OCI-LY1 (cell line): ENCODE results near the gene ITGB4.

Source experiments
- H2AFZ ChIP-seq: fragments of 200-600 bp; sonication (generic), shearing (Covaris generic); 2 replicates; pipeline ENCODE4 v1.6.0; 2014; ENCODE audit warnings: antibody characterized with exemption, mild to moderate bottlenecking, low read length
- H3F3A ChIP-seq: fragments of 200-600 bp; sonication (generic), shearing (Covaris generic); 2 replicates; pipeline ENCODE4 v1.6.0; 2014; ENCODE audit warnings: mild to moderate bottlenecking, antibody characterized with exemption, low read length, moderate library complexity; ENCODE audit not compliant: insufficient read depth
- H3K27ac ChIP-seq: fragments of 200-600 bp; sonication (generic); 2 replicates; pipeline ENCODE4 v1.5.1; 2014; ENCODE audit warnings: low read length, mixed run types, mild to moderate bottlenecking, low read depth; ENCODE audit not compliant: poor library complexity, severe bottlenecking
- H3K27me3 ChIP-seq: fragments of 200-600 bp; sonication (generic); 2 replicates; pipeline ENCODE4 v1.6.0; 2014; ENCODE audit warnings: antibody characterized with exemption, mild to moderate bottlenecking, low read length, moderate library complexity; ENCODE audit not compliant: insufficient read depth
- H3K36me3 ChIP-seq: fragments of 200-600 bp; sonication (generic); 2 replicates; pipeline ENCODE4 v1.6.1; 2014; ENCODE audit warnings: mild to moderate bottlenecking, antibody characterized with exemption, low read length, moderate library complexity, mixed read lengths; ENCODE audit not compliant: insufficient read depth
- H3K4me1 ChIP-seq: fragments of 200-600 bp; sonication (generic); 2 replicates; pipeline ENCODE4 v1.5.1; 2014; ENCODE audit warnings: mild to moderate bottlenecking, low read length, moderate library complexity; ENCODE audit not compliant: insufficient read depth, severe bottlenecking
- H3K4me2 ChIP-seq: fragments of 200-600 bp; sonication (generic), shearing (Covaris generic); 2 replicates; pipeline ENCODE4 v1.6.1; 2014; ENCODE audit warnings: low read length
- H3K4me3 ChIP-seq: fragments of 200-600 bp; sonication (generic); 2 replicates; pipeline ENCODE4 v1.5.1; 2014; ENCODE audit warnings: low read length, low read depth, mild to moderate bottlenecking, mixed read lengths; ENCODE audit not compliant: poor library complexity, severe bottlenecking
- H3K79me2 ChIP-seq: fragments of 200-600 bp; shearing (Covaris generic); 2 replicates; pipeline ENCODE4 v1.6.1; 2016; ENCODE audit warnings: mixed run types, low read length, mixed read lengths; ENCODE audit not compliant: insufficient read depth
- H3K9ac ChIP-seq: fragments of 200-600 bp; sonication (generic), shearing (Covaris generic); 2 replicates; pipeline ENCODE4 v1.6.1; 2014; ENCODE audit warnings: mild to moderate bottlenecking, low read length, mixed read lengths
- H3K9me2 ChIP-seq: fragments of 200-600 bp; sonication (generic), shearing (Covaris generic); 2 replicates; pipeline ENCODE4 v1.6.1; 2014; ENCODE audit warnings: low read depth, mild to moderate bottlenecking, low read length, mixed read lengths
- H3K9me3 ChIP-seq: fragments of 200-600 bp; shearing (Covaris generic); 2 replicates; pipeline ENCODE4 v1.6.1; 2014; ENCODE audit warnings: low read length, mixed read lengths
- H4K20me1 ChIP-seq: fragments of 200-600 bp; sonication (generic), shearing (Covaris generic); 2 replicates; pipeline ENCODE4 v1.6.0; 2016; ENCODE audit warnings: mild to moderate bottlenecking, low read length; ENCODE audit not compliant: insufficient read depth
- EZH2 ChIP-seq: fragments of 200-600 bp; sonication (generic), shearing (Covaris generic); IDR thresholded peaks from 2 replicates; pipeline ENCODE4 v1.8.0; 2017; ENCODE audit warnings: borderline replicate concordance, mixed run types, mild to moderate bottlenecking, antibody characterized with exemption, low read length, moderate library complexity, mixed read lengths
- TF ChIP-seq, protein P1 (sequence below): fragments of 200-600 bp; sonication (generic), shearing (Covaris generic); IDR thresholded peaks from 2 replicates; pipeline ENCODE4 v1.5.1; 2017; ENCODE audit warnings: mild to moderate bottlenecking, antibody characterized with exemption, low read length, moderate library complexity, mixed read lengths

The ITGB4 gene

DNA sequence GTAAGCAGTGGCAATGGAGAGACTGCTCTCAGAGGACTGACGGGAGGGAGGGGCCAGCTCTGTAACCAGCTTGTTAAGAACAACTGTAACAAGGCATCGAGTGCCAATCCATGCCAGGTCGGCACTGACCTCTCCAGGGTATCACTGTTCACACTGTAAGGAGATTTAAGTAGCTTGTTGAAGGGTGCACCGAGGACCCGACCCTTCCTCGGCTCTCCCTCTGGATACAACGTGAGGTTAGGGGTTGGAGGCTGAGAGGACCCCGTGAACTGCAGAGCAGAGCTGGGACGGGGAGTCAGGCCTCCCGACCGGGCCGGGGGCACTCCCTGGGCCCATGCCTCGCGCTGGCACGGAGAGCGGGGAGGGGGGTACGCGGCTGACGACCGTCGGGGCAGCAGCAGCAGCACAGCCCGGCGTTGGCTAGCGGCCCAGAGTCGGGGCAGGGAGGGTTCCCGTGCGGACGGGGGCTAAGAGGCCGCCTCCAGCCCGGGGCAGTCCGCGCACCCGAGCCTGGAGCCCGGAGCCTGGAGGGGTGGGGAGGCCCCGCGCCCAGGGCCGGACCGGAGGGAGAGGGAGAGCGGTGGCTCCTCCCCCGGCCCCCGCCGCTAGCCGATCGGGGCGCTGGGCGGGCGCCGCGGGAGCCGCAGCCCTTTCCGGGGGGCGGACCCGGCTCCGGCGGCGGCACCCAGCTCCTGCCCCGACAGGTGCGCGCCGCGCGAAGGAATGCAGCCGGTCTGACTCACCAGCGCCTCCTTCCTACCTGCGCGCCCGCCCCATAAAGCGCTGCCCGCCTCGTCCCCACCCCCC is at the start of gene ITGB4:
Gene ITGB4, plus strand, starts transcription at position 804 of the 807 bp plus-strand sequence. CDS start 3,245 bp downstream, outside the sequence.
- Histone ChIP-seq H2AFZ (no peak within 1 kb of the TSS), H3K27ac (no peak within 1 kb of the TSS), H3K4me3 (peak within 1 kb of the TSS; percentile 62), H3K9me3 (no peaks in the 10 kb centered on the region), H3K79me2 (no peaks in the 10 kb centered on the region), H3K27me3 (peaks cover 9% of the 10 kb centered on the region; the same call in 1 of the 2 replicates), H3K9me2 (no peaks in the 10 kb centered on the region), H3K9ac (peak within 1 kb of the TSS; percentile 54), H3F3A (no peaks in the 10 kb centered on the region), H3K4me1 (peaks cover 5% of the 10 kb centered on the region), H3K4me2 (peak within 1 kb of the TSS; percentile 80), H4K20me1 (no peaks in the 10 kb centered on the region), H3K36me3 (no peaks in the 10 kb centered on the region)
- no peak for TF ChIP-seq EZH2
- TF ChIP-seq, protein P1, sequence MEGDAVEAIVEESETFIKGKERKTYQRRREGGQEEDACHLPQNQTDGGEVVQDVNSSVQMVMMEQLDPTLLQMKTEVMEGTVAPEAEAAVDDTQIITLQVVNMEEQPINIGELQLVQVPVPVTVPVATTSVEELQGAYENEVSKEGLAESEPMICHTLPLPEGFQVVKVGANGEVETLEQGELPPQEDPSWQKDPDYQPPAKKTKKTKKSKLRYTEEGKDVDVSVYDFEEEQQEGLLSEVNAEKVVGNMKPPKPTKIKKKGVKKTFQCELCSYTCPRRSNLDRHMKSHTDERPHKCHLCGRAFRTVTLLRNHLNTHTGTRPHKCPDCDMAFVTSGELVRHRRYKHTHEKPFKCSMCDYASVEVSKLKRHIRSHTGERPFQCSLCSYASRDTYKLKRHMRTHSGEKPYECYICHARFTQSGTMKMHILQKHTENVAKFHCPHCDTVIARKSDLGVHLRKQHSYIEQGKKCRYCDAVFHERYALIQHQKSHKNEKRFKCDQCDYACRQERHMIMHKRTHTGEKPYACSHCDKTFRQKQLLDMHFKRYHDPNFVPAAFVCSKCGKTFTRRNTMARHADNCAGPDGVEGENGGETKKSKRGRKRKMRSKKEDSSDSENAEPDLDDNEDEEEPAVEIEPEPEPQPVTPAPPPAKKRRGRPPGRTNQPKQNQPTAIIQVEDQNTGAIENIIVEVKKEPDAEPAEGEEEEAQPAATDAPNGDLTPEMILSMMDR: no peak

DNA sequence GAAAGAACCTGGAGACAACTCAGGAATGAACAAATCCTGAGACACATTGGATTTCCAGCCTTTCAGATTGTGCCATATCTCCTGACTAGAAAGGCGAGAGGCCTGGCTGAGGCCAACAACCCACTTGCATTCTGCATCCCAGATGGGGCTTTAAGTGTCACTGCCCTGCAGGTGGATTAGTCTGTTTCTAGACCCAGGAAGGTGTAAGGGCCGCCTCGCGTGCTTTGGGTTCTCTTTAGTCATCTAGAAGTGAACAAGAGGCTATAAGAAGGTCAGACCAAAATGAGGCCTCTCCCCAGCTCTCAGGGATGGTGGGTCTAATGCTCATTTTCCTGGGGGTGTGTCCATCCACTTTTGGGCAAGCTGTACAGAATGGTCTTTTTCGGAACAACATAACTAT is 49.2 kb upstream of the ITGB4 start:
- no peaks in the 10 kb centered on the region for H3F3A ChIP-seq
- peaks cover 13% of the 10 kb centered on the region for H3K4me1 ChIP-seq
- no peaks in the 10 kb centered on the region for H3K9me2 ChIP-seq
- H3K27ac ChIP-seq: no peak overlapping the region
- H3K79me2 ChIP-seq: peaks cover 29% of the 10 kb centered on the region
- H3K9ac ChIP-seq: no peak overlapping the region
- TF ChIP-seq, protein P1: no peak
- no peak for TF ChIP-seq EZH2
- no peak overlapping the region for H3K4me3 ChIP-seq
- H3K27me3 ChIP-seq: no peaks in the 10 kb centered on the region
- no peaks in the 10 kb centered on the region for H3K9me3 ChIP-seq
- H3K36me3 ChIP-seq: peaks cover 64% of the 10 kb centered on the region; the same call in 1 of the 2 replicates
- H2AFZ ChIP-seq: no peak overlapping the region
- H3K4me2 ChIP-seq: no peak overlapping the region
- no peaks in the 10 kb centered on the region for H4K20me1 ChIP-seq

DNA sequence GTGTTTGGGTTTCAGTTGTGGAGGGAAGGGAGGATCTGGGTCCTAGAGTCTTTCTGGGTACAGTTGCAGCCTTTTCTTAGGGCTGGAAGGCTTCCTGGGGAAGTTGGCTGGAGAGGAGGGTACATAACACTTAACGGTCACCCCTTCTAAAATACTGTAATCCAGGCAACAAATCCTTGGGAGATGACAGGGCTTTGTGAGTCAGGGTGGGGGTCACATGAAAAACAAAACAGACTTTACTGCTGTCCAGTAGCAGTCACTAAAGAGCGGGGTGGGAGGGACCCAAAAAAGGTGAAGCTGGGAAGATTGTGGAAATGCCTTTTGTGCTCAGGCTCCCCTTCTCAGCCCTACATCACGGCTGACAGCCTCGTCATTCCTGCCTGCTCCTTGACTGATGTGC is 47.8 kb upstream of the ITGB4 start:
- no peak overlapping the region for H3K4me3 ChIP-seq
- no peaks in the 10 kb centered on the region for H3K9me2 ChIP-seq
- TF ChIP-seq EZH2: no peak
- TF ChIP-seq, protein P1: no peak
- H3K36me3 ChIP-seq: peaks cover 73% of the 10 kb centered on the region
- no peak overlapping the region for H3K4me2 ChIP-seq
- H4K20me1 ChIP-seq: no peaks in the 10 kb centered on the region
- no peak overlapping the region for H3K9ac ChIP-seq
- no peaks in the 10 kb centered on the region for H3K9me3 ChIP-seq
- peaks cover 5% of the 10 kb centered on the region for H3K4me1 ChIP-seq
- no peaks in the 10 kb centered on the region for H3F3A ChIP-seq
- H3K79me2 ChIP-seq: peaks cover 16% of the 10 kb centered on the region
- H2AFZ ChIP-seq: no peak overlapping the region
- no peaks in the 10 kb centered on the region for H3K27me3 ChIP-seq
- no peak overlapping the region for H3K27ac ChIP-seq
